ENCODE measurements around the gene NHERF1. TPM values are rescaled to one million over a fixed set of nuclear protein-coding genes. Genes with fewer than 3 reads are reported as not detected.

The NHERF1 gene
- total and polyA plus RNA-seq, 2 of the 13 experiments (the other 11 are each of a cell fraction or from before 2014, with no cell fraction given), result 169 to 269 TPM

DNA sequence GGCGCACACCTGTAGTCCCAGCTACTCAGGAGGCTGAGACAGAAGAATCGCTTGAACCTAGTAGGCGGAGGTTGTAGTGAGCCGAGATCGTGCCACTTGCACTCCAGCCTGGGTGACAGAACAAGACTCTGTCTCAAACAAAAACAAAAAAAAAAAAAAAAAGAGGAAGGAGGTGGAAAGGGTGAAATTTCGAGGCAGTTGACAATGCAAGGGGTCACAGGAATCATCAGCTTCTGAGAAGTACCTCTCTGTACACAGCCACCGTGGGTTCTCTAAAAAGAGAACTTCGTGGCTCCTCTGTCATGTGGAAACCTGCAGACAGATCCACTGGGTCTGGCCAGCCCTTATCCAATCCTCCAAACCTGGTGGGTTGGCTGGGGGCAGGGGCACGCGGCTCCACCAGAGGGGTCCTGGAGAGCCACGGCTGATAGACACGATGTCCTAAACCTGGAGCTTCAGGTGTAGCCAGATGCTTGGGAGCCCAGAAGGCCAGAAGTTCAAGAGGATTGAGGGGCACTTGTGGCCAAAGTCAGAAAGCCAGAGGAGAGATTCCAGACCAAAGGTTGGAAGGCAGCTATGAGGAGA, 35.2 kb upstream of the NHERF1 start:
- in situ Hi-C loops (cut with HindIII; ENCODE audit: extremely low pct_ligation_motif_present, low pct_unique_long_range_greater_than_20kb), result no loop called here

More for the DNA sequence above, 35.2 kb upstream of the NHERF1 start:
- no peak for FAIRE-seq
- H2AFZ ChIP-seq (ENCODE audit: low read length), result no peak overlapping the region
- TF ChIP-seq MAFG (CRISPR knock-in tag; IDR thresholded peaks at IDR 0.05) (no peak), SAP130 (CRISPR knock-in tag; IDR thresholded peaks at IDR 0.05; ENCODE audit: low read depth) (no peak), KLF12 (CRISPR knock-in tag; IDR thresholded peaks at IDR 0.05; ENCODE audit: borderline replicate concordance) (no peak), SALL2 (CRISPR knock-in tag; IDR thresholded peaks at IDR 0.05) (no peak), ZFP82 (CRISPR knock-in tag; IDR thresholded peaks at IDR 0.05; ENCODE audit: borderline replicate concordance) (no peak), ZNF678 (CRISPR knock-in tag; IDR thresholded peaks at IDR 0.05) (no peak), SYNCRIP (IDR thresholded peaks at IDR 0.05; ENCODE audit: insufficient read depth, low read depth, low read length) (no peak)
- TF ChIP-seq, protein P1, sequence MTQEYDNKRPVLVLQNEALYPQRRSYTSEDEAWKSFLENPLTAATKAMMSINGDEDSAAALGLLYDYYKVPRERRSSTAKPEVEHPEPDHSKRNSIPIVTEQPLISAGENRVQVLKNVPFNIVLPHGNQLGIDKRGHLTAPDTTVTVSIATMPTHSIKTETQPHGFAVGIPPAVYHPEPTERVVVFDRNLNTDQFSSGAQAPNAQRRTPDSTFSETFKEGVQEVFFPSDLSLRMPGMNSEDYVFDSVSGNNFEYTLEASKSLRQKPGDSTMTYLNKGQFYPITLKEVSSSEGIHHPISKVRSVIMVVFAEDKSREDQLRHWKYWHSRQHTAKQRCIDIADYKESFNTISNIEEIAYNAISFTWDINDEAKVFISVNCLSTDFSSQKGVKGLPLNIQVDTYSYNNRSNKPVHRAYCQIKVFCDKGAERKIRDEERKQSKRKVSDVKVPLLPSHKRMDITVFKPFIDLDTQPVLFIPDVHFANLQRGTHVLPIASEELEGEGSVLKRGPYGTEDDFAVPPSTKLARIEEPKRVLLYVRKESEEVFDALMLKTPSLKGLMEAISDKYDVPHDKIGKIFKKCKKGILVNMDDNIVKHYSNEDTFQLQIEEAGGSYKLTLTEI (CRISPR knock-in tag; conservative IDR thresholded peaks at IDR 0.05), result no peak
- TF ChIP-seq, protein P2, sequence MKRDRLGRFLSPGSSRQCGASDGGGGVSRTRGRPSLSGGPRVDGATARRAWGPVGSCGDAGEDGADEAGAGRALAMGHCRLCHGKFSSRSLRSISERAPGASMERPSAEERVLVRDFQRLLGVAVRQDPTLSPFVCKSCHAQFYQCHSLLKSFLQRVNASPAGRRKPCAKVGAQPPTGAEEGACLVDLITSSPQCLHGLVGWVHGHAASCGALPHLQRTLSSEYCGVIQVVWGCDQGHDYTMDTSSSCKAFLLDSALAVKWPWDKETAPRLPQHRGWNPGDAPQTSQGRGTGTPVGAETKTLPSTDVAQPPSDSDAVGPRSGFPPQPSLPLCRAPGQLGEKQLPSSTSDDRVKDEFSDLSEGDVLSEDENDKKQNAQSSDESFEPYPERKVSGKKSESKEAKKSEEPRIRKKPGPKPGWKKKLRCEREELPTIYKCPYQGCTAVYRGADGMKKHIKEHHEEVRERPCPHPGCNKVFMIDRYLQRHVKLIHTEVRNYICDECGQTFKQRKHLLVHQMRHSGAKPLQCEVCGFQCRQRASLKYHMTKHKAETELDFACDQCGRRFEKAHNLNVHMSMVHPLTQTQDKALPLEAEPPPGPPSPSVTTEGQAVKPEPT (CRISPR knock-in tag; IDR thresholded peaks at IDR 0.05; ENCODE audit: low read depth), result no peak
- TF ChIP-seq, protein P3, sequence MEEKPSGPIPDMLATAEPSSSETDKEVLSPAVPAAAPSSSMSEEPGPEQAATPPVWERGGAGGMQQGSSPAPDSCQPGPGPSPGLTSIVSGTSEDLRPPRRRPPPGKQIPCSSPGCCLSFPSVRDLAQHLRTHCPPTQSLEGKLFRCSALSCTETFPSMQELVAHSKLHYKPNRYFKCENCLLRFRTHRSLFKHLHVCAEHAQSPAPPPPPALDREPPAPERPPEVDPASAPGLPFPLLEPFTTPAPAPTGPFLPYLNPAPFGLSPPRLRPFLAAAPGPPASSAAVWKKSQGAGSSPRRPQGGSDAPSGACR (CRISPR knock-in tag; IDR thresholded peaks at IDR 0.05), result no peak
- H3K4me1 ChIP-seq (ENCODE audit: insufficient read depth, low read length), result peaks cover 26% of the 10 kb centered on the region
- no peak overlapping the region for H3K27ac ChIP-seq (ENCODE audit: extremely low read length, insufficient read depth, low read length)
- H3K79me2 ChIP-seq (ENCODE audit: insufficient read depth, low read length), result no peaks in the 10 kb centered on the region
- H3K9ac ChIP-seq (ENCODE audit: insufficient read depth, low read depth, low read length), result no peak overlapping the region
- no peak overlapping the region for H3K4me2 ChIP-seq (ENCODE audit: low read depth, low read length)
- H3K4me3 ChIP-seq (replicated peaks in 1 of 3; ENCODE audit: insufficient read depth in 1 of 3, low read depth in 2 of 3, low read length in 3 of 3), result no peak overlapping the region
- 0 out of 2 replicates have a peak, but pooled peaks cover 4% of the 10 kb centered on the region for H4K20me1 ChIP-seq (ENCODE audit: insufficient read depth, low read length)
- H3K9me3 ChIP-seq (ENCODE audit: low read length), result no peaks in the 10 kb centered on the region
- no peak for DNase-seq (ENCODE audit: low spot score)
- ChIA-PET CTCF (ENCODE audit: low intra/inter-chr PET ratio, low total read pairs) (no interaction called here), POLR2A (no interaction called here)
- ATAC-seq, result no peak
- peaks cover 2 to 38% of the 10 kb centered on the region in 2 experiments; a peak in 4 of 5 replicates for H3K27me3 ChIP-seq (ENCODE audit: control insufficient read depth in 1 of 2, insufficient read depth in 2 of 2, low read length in 2 of 2)
- H3K36me3 ChIP-seq (replicated peaks in 1 of 2; ENCODE audit: control insufficient read depth in 1 of 2, insufficient read depth in 2 of 2, low read length in 2 of 2), result no peaks in the 10 kb centered on the region
- no TSS peak for BruUV-seq (replicated peaks)
- 57% methylated on average over 12 of the region's 12 CpGs for WGBS (ENCODE audit: low lambda C conversion rate)
- intact Hi-C loops (cut with micrococcal nuclease; ENCODE audit: unreplicated experiment), result no loop called here
